Astrocyte (in vitro differentiated cells and primary cell): ENCODE data around the gene APOBEC3B.
"Not testable (repeated sequence)": the region's sequence is repeated elsewhere in the genome, so short reads cannot be mapped to it uniquely, and the experiment has no call there.

ENCODE experiments used
- EZH2 ChIP-seq: IDR thresholded peaks from 2 replicates; pipeline ENCODE4 v1.6.1; 2012; ENCODE audit warnings: mild to moderate bottlenecking, low read length, inconsistent platforms; ENCODE audit not compliant: insufficient read depth
- TF ChIP-seq, protein P1 (sequence below): IDR thresholded peaks from 2 replicates; pipeline ENCODE4 v1.5.1; 2011; ENCODE audit warnings: low read depth, mild to moderate bottlenecking, inconsistent platforms, low read length, moderate library complexity; ENCODE audit not compliant: insufficient read depth

DNA sequence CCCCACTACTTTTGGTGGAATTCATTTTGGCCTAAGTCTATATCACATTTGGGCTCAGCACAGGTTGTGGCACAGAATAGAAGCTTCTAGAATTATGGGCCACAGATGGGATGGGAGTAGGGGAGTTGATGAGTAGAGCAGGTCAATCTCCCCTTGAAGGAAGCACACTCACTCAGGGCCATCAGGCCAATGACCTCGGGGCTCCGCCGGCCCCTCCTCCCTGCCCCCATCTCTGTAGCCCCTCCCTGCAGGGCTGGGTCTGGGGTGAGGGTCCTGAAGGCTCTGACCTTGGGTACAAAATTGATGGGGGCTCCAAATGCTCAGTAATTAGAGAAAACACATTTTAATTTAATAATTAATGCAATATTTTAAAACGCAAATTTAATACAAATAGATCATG is 21.5 kb upstream of the APOBEC3B start:
- TF ChIP-seq, protein P1, sequence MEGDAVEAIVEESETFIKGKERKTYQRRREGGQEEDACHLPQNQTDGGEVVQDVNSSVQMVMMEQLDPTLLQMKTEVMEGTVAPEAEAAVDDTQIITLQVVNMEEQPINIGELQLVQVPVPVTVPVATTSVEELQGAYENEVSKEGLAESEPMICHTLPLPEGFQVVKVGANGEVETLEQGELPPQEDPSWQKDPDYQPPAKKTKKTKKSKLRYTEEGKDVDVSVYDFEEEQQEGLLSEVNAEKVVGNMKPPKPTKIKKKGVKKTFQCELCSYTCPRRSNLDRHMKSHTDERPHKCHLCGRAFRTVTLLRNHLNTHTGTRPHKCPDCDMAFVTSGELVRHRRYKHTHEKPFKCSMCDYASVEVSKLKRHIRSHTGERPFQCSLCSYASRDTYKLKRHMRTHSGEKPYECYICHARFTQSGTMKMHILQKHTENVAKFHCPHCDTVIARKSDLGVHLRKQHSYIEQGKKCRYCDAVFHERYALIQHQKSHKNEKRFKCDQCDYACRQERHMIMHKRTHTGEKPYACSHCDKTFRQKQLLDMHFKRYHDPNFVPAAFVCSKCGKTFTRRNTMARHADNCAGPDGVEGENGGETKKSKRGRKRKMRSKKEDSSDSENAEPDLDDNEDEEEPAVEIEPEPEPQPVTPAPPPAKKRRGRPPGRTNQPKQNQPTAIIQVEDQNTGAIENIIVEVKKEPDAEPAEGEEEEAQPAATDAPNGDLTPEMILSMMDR = not testable (repeated sequence)
- not testable (repeated sequence) for TF ChIP-seq EZH2
